DMS153 treated with DMSO at 0.1 percent for 48 hours (cell line): ENCODE measurements around the gene SYTL1.

ENCODE experiments used
- DNase-seq: peaks from one replicate; lab custom pipeline; 2025; ENCODE audit not compliant: unreplicated experiment; lab: John Stamatoyannopoulos, UW

Gene SYTL1

GRCh38 chr1:27346991-27347624 is 5.3 kb downstream of the SYTL1 start:
- DNase-seq = no peak

- DNase-seq = peak; percentile 86
Observed at GRCh38 chr1:27348861-27349783, 7.3 kb downstream of the SYTL1 start.

- DNase-seq = peak; percentile 83
Observed at GRCh38 chr1:27349784-27350662, 8.2 kb downstream of the SYTL1 start.

GRCh38 chr1:27350663-27351540 is 9.1 kb downstream of the SYTL1 start:
- DNase-seq = peak; percentile 75

GRCh38 chr1:27351541-27352107 is 9.8 kb downstream of the SYTL1 start:
- DNase-seq = peak; percentile 75

- no peak for DNase-seq
Observed at GRCh38 chr1:27353166-27353565, 11.3 kb downstream of the SYTL1 start.

- no peak for DNase-seq
Observed at GRCh38 chr1:27353629-27354028, 11.8 kb downstream of the SYTL1 start.

GRCh38 chr1:27355683-27356082 is 13.9 kb downstream of the SYTL1 start:
- DNase-seq = no peak

- no peak for DNase-seq
Observed at GRCh38 chr1:27356277-27356618, 14.4 kb downstream of the SYTL1 start.

- DNase-seq = no peak
Observed at GRCh38 chr1:27356619-27357280, 14.9 kb downstream of the SYTL1 start.

GRCh38 chr1:27357281-27358037 is 15.6 kb downstream of the SYTL1 start:
- peak; percentile 72 for DNase-seq

GRCh38 chr1:27358038-27358927 is 16.5 kb downstream of the SYTL1 start:
- DNase-seq = no peak

GRCh38 chr1:27358928-27359313 is 17.1 kb downstream of the SYTL1 start:
- no peak for DNase-seq

- DNase-seq = no peak
Observed at GRCh38 chr1:27359822-27360158, 18.0 kb downstream of the SYTL1 start.

GRCh38 chr1:27360159-27361043 is 18.6 kb downstream of the SYTL1 start:
- no peak for DNase-seq

GRCh38 chr1:27361044-27361402 is 19.2 kb downstream of the SYTL1 start:
- no peak for DNase-seq

GRCh38 chr1:27361553-27361952 is 19.7 kb downstream of the SYTL1 start:
- no peak for DNase-seq
